Coronary artery (tissue), 2 donors: ENCODE results near the gene CALY.

Source experiments
- DNase-seq: peaks from one replicate; pipeline ENCODE4 v3.0.0-alpha.2; 2017; ENCODE audit warnings: low spot score
- H3K27ac ChIP-seq, 2 donors: fragments of 200-600 bp; sonication (generic); one replicate each; pipeline ENCODE4 v1.5.1; 2016 to 2019
- H3K4me3 ChIP-seq: fragments of 200-600 bp; sonication (generic); 2 replicates; pipeline ENCODE4 v1.5.1; 2016; ENCODE audit warnings: mild to moderate bottlenecking, moderate library complexity
- TF ChIP-seq, protein P1 (sequence below): fragments of 200-600 bp; sonication (generic); IDR thresholded peaks from one replicate; pipeline ENCODE4 v1.5.1; 2019; ENCODE audit warnings: antibody characterized with exemption

The CALY gene

DNA sequence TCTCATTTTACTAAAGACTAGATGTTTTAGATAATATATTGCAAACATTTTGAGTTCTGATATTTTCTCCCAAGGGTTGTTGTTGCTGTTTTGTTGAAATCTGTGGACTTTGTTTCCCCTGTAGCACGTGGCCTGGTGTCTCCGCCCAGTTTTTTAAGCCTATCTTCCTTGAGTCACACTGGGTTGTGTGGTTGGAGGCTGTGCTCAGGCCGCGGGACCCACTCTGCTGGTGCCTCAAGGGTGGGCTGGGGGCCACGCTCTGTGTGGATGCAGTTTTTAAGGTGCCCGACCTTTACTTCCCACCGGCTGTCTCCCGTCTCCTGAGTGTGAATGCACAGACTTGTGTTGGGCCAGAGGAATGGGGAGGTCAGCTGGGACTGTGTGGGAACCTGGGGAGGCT is 6.2 kb upstream of the CALY start:
- DNase-seq, result no peak
- Histone ChIP-seq H3K4me3 (no peak overlapping the region), H3K27ac (no peak overlapping the region)
- TF ChIP-seq, protein P1, sequence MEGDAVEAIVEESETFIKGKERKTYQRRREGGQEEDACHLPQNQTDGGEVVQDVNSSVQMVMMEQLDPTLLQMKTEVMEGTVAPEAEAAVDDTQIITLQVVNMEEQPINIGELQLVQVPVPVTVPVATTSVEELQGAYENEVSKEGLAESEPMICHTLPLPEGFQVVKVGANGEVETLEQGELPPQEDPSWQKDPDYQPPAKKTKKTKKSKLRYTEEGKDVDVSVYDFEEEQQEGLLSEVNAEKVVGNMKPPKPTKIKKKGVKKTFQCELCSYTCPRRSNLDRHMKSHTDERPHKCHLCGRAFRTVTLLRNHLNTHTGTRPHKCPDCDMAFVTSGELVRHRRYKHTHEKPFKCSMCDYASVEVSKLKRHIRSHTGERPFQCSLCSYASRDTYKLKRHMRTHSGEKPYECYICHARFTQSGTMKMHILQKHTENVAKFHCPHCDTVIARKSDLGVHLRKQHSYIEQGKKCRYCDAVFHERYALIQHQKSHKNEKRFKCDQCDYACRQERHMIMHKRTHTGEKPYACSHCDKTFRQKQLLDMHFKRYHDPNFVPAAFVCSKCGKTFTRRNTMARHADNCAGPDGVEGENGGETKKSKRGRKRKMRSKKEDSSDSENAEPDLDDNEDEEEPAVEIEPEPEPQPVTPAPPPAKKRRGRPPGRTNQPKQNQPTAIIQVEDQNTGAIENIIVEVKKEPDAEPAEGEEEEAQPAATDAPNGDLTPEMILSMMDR, result no peak

DNA sequence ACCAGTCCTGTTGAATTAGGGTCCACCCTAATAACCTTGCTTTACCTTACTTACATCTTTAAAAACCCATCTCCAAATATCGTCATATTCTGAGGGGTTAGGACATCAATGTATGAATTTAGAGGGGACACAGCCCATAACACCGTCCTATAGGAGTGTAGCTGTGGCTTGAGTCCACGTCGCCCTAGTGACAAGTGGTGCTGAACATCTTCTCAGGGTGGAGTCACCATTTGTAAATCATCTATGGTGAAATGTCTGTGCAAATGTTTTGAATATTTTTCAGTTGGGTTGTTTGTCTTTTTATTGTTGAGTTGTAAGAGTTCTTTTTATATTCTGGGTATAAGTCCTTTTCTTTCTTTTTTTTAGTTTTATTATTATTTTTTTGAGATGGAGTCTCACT is 5.3 kb upstream of the CALY start:
- Histone ChIP-seq H3K27ac (no peak overlapping the region), H3K4me3 (no peak overlapping the region)
- no peak for DNase-seq
- TF ChIP-seq, protein P1, result no peak

- DNase-seq, result no peak
- TF ChIP-seq, protein P1, result no peak
- Histone ChIP-seq H3K4me3 (no peak overlapping the region), H3K27ac (no peak overlapping the region)
Measured at GRCh38 chr10:133339708-133340380, 3.1 kb upstream of the CALY start.

DNA sequence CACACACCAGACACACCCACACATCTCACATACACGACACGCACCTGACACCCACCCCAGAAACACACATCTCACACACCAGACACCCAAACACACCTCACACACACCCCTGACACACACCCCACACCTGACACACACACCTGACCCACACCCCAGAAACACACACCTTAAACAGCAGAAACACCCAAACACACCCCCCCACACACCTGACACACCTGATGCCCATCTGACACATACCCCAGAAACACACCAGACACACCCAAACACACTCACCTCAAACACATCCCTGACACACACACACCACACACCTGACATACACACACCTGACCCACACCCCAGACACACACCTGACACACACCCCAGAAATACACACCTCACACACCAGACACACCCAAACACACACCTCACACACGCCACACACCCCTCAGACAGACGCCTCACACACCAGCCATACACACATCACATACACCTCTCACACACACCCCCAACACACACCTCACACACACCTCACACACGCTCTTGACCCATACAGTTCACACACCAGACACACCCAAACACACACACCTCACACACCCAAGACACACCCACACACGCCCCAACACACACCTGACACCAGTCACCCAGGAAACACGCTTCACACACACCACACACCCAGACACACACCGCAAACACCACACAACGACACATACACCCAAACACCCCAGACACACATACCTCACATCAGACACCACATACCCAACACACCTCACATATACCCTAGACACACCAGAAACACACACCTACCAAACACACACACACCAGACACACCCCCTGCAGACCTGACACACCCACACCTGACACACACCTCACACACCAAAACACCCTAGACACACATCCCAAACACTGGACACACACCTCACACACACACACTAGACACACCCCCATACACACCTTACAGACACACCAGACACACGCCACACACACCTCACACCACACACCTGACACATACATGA is 1.7 kb upstream of the CALY start:
- Histone ChIP-seq H3K4me3 (no peak overlapping the region), H3K27ac (no peak overlapping the region)
- TF ChIP-seq, protein P1, result no peak
- DNase-seq, result no peak

DNA sequence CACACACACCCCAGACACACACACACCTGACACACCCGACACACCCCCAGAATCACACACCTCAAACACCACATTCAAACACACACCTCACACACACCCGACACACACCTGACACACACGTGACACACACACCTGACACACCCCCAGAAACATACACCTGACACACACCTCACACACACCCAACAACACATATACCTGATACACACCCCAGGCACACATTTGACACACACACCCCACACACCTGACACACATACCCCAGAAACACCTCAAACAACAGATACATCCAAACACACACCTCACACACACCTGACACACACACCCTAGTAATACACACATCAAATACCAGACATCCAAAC is 652 bp upstream of the CALY start:
- Histone ChIP-seq H3K4me3 (no peak overlapping the region), H3K27ac (no peak overlapping the region)
- TF ChIP-seq, protein P1, result no peak
- DNase-seq, result no peak

GRCh38 chr10:133336118-133336576 is 549 bp downstream of the CALY start:
- H3K27ac ChIP-seq, result no peak overlapping the region
- TF ChIP-seq, protein P1, result no peak
- peak overlapping the region; percentile 69 for H3K4me3 ChIP-seq
- no peak for DNase-seq
